Inferior parietal cortex (tissue), 1 donor: ENCODE data around the gene NEU4.

Source experiments
- DNase-seq: peaks from one replicate; pipeline ENCODE4 v3.0.0-alpha.2; 2016; ENCODE audit errors: extremely low spot score

The NEU4 gene

DNA sequence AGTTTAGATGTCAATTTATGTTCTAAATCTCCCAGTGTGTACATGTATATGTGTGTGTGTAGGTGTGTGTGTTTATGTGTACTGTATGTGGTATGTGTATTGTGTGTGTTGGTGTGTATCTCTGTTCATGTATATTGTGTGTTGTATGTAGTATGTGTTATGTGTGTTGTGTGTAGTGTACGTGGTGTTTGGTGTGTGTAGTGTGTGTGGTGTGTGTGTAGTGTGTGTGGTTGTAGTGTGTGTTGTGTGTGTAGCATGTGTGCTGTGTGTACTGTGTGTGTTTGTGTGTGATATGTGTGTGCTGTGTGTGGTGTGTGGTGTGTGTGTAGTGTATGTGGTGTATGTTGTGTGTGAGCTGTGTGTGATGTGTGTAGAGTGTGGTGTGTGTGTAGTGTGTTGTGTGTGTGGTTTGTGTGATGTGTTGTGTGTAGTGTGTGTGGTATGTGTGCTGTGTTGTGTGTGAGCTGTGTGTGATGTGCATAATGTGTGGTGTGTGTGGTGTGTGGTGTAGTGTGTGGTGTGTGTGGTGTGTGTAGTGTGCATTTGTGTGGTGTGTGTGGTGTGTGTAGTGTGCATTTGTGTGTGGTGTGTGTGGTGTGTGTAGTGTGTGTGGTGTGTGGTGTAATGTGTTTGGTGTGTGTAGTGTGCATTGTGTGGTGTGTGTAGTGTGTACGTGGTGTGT, 55.3 kb downstream of the NEU4 start:
- no peak for DNase-seq

DNA sequence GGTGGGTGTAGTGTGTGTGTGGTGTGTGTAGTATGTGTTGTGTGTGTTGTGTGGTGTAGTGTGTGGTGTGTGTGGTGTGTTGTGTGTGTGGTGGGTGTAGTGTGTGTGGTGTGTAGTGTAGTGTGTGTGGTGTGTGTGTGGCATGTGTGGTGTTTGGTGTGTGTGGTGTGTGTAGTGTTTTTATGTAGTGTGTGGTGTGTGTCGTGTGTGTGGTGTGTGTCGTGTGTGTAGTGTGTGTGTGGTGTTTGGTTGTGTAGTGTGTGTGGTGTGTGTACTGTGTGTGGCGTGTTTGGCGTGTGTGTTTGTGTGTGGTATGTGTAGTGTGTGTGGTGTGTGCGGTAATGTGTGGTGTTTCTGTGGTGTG, 55.8 kb downstream of the NEU4 start:
- DNase-seq, result no peak

- DNase-seq, result no peak
Measured at GRCh38 chr2:241865416-241865956, 56.5 kb downstream of the NEU4 start.

- no peak for DNase-seq
Measured at GRCh38 chr2:241865957-241866789, 57.2 kb downstream of the NEU4 start.
